HepG2 (cell line): ENCODE measurements around the gene PCGF3. TPM values are rescaled to one million over a fixed set of nuclear protein-coding genes. Genes with fewer than 3 reads are reported as not detected.

Experiments used
- DMAP1 ChIP-seq: IDR thresholded peaks from 2 replicates; pipeline ENCODE4 v1.6.1; 2016
- EZH2 ChIP-seq: conservative IDR thresholded peaks from 2 replicates; pipeline ENCODE4 v1.6.1; 2012; ENCODE audit warnings: mild to moderate bottlenecking, low read depth, low read length, moderate library complexity
- FIP1L1 ChIP-seq: fragments of 200-400 bp; formaldehyde crosslinking; IDR thresholded peaks from 2 replicates; pipeline ENCODE4 v1.6.1; 2018; ENCODE audit warnings: low read depth, mild to moderate bottlenecking, low read length, moderate library complexity, borderline replicate concordance; ENCODE audit not compliant: insufficient read depth
- FOXK1 ChIP-seq: sonication (generic); formaldehyde crosslinking; IDR thresholded peaks from 2 replicates; pipeline ENCODE4 v1.4.0; 2020; ENCODE audit warnings: low read depth, missing genetic modification reagents, borderline replicate concordance
- HDAC6 ChIP-seq: fragments of 200-600 bp; sonication (generic); IDR thresholded peaks from 2 replicates; pipeline ENCODE4 v1.7.0; 2017; ENCODE audit warnings: mild to moderate bottlenecking, antibody characterized with exemption, low read length, low read depth
- IRF9 ChIP-seq: sonication (generic); formaldehyde crosslinking; IDR thresholded peaks from 2 replicates; pipeline ENCODE4 v1.8.0; 2022; ENCODE audit warnings: missing genetic modification reagents, mild to moderate bottlenecking, borderline replicate concordance
- KLF12 ChIP-seq: sonication (generic); formaldehyde crosslinking; IDR thresholded peaks from 2 replicates; pipeline ENCODE4 v1.4.0; 2020; ENCODE audit warnings: missing genetic modification reagents, borderline replicate concordance
- MED1 ChIP-seq: sonication (generic); formaldehyde crosslinking; IDR thresholded peaks from 2 replicates; pipeline ENCODE4 v1.4.0; 2020; ENCODE audit warnings: missing genetic modification reagents
- MTF2 ChIP-seq: sonication (generic); formaldehyde crosslinking; IDR thresholded peaks from 2 replicates; pipeline ENCODE4 v1.5.0; 2020; ENCODE audit warnings: missing genetic modification reagents, borderline replicate concordance
- NCOA2 ChIP-seq: sonication (generic); formaldehyde crosslinking; IDR thresholded peaks from 2 replicates; pipeline ENCODE4 v1.8.0; 2022; ENCODE audit warnings: inconsistent platforms
- NFATC3 ChIP-seq: sonication (generic); formaldehyde crosslinking; IDR thresholded peaks from 2 replicates; pipeline ENCODE4 v1.5.1; 2020; ENCODE audit warnings: mild to moderate bottlenecking, missing genetic modification reagents
- NRL ChIP-seq: sonication (generic); formaldehyde crosslinking; IDR thresholded peaks from 2 replicates; pipeline ENCODE4 v1.5.0; 2020; ENCODE audit warnings: missing genetic modification reagents, mild to moderate bottlenecking, moderate library complexity, borderline replicate concordance
- ZBED4 ChIP-seq: sonication (generic); formaldehyde crosslinking; IDR thresholded peaks from 2 replicates; pipeline ENCODE4 v1.4.0; 2020; ENCODE audit warnings: missing genetic modification reagents, borderline replicate concordance
- ZBTB26 ChIP-seq: IDR thresholded peaks from 2 replicates; pipeline ENCODE4 v1.6.1; 2016; ENCODE audit warnings: missing compliant biosample characterization, missing genetic modification reagents, borderline replicate concordance
- ZNF713 ChIP-seq: sonication (generic); formaldehyde crosslinking; IDR thresholded peaks from 2 replicates; pipeline ENCODE4 v1.4.0; 2020; ENCODE audit warnings: mild to moderate bottlenecking, missing genetic modification reagents
- ZNF720 ChIP-seq: sonication (generic); formaldehyde crosslinking; IDR thresholded peaks from 2 replicates; pipeline ENCODE4 v1.4.0; 2020; ENCODE audit warnings: missing genetic modification reagents
- polyA plus RNA-seq, 8 experiments: library from polyadenylated mRNA; depleted of rRNA in 3 of 8; stranded (reverse) in 7 of 8; unstranded in 1 of 8; fragments of >200 nt; fragmentation: Illumina TruSeq in 4 of 8; extraction: Trizol in 4 of 8; gene quantifications; 2 replicates each; pipeline versions ENCODE4 v1.2.1 to v1.2.3, GENCODE V29; 2011 to 2016; ENCODE audit warnings: low read depth in 4 of 8, missing spikeins in 1 of 8, mixed read lengths in 1 of 8; ENCODE audit not compliant: insufficient read depth in 1 of 8
- total RNA-seq, 5 experiments: library from RNA; depleted of rRNA; stranded (reverse); fragments of >200 nt; fragmentation: Illumina TruSeq; extraction: Trizol; gene quantifications; 2 replicates each; pipeline ENCODE4 v1.2.3, GENCODE V29; 2016; ENCODE audit warnings: low read depth in 1 of 5
- TF ChIP-seq, protein P1 (sequence below): sonication (generic); formaldehyde crosslinking; IDR thresholded peaks from 2 replicates; pipeline ENCODE4 v1.5.0; 2020; ENCODE audit warnings: missing genetic modification reagents
- TF ChIP-seq, protein P2 (sequence below): sonication (generic); formaldehyde crosslinking; IDR thresholded peaks from 2 replicates; pipeline ENCODE4 v1.4.0; 2020; ENCODE audit warnings: missing genetic modification reagents
- TF ChIP-seq, protein P3 (sequence below): sonication (generic); formaldehyde crosslinking; IDR thresholded peaks from 2 replicates; pipeline ENCODE4 v1.8.0; 2022; ENCODE audit warnings: mild to moderate bottlenecking, missing genetic modification reagents; ENCODE audit not compliant: insufficient replicate concordance

PCGF3 gene
- total and polyA plus RNA-seq, 2 of the 13 experiments (the other 11 are each of a cell fraction or from before 2014, with no cell fraction given) = 28.6 to 66.2 TPM

- TF ChIP-seq, protein P1, sequence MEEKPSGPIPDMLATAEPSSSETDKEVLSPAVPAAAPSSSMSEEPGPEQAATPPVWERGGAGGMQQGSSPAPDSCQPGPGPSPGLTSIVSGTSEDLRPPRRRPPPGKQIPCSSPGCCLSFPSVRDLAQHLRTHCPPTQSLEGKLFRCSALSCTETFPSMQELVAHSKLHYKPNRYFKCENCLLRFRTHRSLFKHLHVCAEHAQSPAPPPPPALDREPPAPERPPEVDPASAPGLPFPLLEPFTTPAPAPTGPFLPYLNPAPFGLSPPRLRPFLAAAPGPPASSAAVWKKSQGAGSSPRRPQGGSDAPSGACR (CRISPR knock-in tag) = no peak
- TF ChIP-seq ZNF713 (CRISPR knock-in tag) (no peak), IRF9 (CRISPR knock-in tag) (no peak), DMAP1 (CRISPR knock-in tag) (no peak), NRL (CRISPR knock-in tag) (no peak), FOXK1 (CRISPR knock-in tag) (no peak; the same call in 1 of the 2 replicates), ZNF720 (CRISPR knock-in tag) (no peak), HDAC6 (no peak), EZH2 (no peak), ZBED4 (CRISPR knock-in tag) (0 out of 2 replicates have a peak, but pooled peaks have one; percentile 17), NFATC3 (no peak), MTF2 (no peak), MED1 (no peak), FIP1L1 (no peak), NCOA2 (CRISPR knock-in tag) (peak; percentile 76), KLF12 (CRISPR knock-in tag) (no peak), ZBTB26 (CRISPR knock-in tag) (no peak)
- TF ChIP-seq, protein P2, sequence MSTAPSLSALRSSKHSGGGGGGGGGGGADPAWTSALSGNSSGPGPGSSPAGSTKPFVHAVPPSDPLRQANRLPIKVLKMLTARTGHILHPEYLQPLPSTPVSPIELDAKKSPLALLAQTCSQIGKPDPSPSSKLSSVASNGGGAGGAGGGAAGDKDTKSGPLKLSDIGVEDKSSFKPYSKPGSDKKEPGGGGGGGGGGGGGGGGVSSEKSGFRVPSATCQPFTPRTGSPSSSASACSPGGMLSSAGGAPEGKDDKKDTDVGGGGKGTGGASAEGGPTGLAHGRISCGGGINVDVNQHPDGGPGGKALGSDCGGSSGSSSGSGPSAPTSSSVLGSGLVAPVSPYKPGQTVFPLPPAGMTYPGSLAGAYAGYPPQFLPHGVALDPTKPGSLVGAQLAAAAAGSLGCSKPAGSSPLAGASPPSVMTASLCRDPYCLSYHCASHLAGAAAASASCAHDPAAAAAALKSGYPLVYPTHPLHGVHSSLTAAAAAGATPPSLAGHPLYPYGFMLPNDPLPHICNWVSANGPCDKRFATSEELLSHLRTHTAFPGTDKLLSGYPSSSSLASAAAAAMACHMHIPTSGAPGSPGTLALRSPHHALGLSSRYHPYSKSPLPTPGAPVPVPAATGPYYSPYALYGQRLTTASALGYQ (CRISPR knock-in tag) = peak; percentile 85
- TF ChIP-seq, protein P3, sequence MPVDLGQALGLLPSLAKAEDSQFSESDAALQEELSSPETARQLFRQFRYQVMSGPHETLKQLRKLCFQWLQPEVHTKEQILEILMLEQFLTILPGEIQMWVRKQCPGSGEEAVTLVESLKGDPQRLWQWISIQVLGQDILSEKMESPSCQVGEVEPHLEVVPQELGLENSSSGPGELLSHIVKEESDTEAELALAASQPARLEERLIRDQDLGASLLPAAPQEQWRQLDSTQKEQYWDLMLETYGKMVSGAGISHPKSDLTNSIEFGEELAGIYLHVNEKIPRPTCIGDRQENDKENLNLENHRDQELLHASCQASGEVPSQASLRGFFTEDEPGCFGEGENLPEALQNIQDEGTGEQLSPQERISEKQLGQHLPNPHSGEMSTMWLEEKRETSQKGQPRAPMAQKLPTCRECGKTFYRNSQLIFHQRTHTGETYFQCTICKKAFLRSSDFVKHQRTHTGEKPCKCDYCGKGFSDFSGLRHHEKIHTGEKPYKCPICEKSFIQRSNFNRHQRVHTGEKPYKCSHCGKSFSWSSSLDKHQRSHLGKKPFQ (CRISPR knock-in tag) = no peak
Observed at GRCh38 chr4:815464-816146, 110.0 kb downstream of the PCGF3 start (continued).
